CD4-positive, CD25-positive, alpha-beta regulatory T cell (primary cell): ENCODE measurements around the gene PNKP. TPM values are rescaled to one million over a fixed set of nuclear protein-coding genes. Genes with fewer than 3 reads are reported as not detected.

Source experiments
- ATAC-seq, 2 donors: fragments of 150-1000 bp; cut with Tn5 transposase; one replicate each; pipeline ENCODE4 v1.10.0; 2021; ENCODE audit warnings: low read depth in 2 of 2, moderate number of reproducible peaks in 2 of 2, moderate library complexity in 1 of 2
- DNase-seq, 3 donors: peaks; one replicate each; pipeline versions ENCODE4 v3.0.0 to v3.0.0-alpha.2; 2012 to 2022; ENCODE audit warnings: mixed read lengths in 1 of 3
- H3K27ac ChIP-seq: one replicate; pipeline ENCODE4 v1.7.0; 2013; ENCODE audit warnings: mild to moderate bottlenecking, low read length; ENCODE audit not compliant: insufficient read depth, poor library complexity, severe bottlenecking
- H3K27me3 ChIP-seq: one replicate; pipeline ENCODE4 v1.7.0; 2013; ENCODE audit warnings: low read length; ENCODE audit not compliant: control insufficient read depth, insufficient read depth
- H3K36me3 ChIP-seq: one replicate; pipeline ENCODE4 v1.7.0; 2013; ENCODE audit warnings: mild to moderate bottlenecking, low read length, moderate library complexity; ENCODE audit not compliant: control insufficient read depth, insufficient read depth
- H3K4me1 ChIP-seq: 2 replicates; pipeline ENCODE4 v1.7.0; 2013; ENCODE audit warnings: mild to moderate bottlenecking, low read length; ENCODE audit not compliant: insufficient read depth, control insufficient read depth, poor library complexity, severe bottlenecking
- H3K4me3 ChIP-seq: one replicate; pipeline ENCODE4 v1.7.0; 2013; ENCODE audit warnings: low read depth, mild to moderate bottlenecking, low read length, moderate library complexity
- H3K9me3 ChIP-seq, 2 experiments: 1 replicate in 1 of 2; 2 replicates in 1 of 2; pipeline ENCODE4 v1.7.0; 2013; ENCODE audit warnings: low read length in 2 of 2, mild to moderate bottlenecking in 1 of 2, moderate library complexity in 1 of 2; ENCODE audit not compliant: control insufficient read depth in 2 of 2
- H3K27ac Mint-ChIP-seq, 3 donors: one replicate each; pipeline ENCODE4 v1.8.0; 2020 to 2022; ENCODE audit warnings: mild to moderate bottlenecking in 3 of 3, mixed read lengths in 3 of 3, moderate library complexity in 2 of 3
- H3K27me3 Mint-ChIP-seq: one replicate; pipeline ENCODE4 v1.8.0; 2022; ENCODE audit warnings: mild to moderate bottlenecking, mixed read lengths
- H3K36me3 Mint-ChIP-seq: one replicate; pipeline ENCODE4 v1.8.0; 2020; ENCODE audit warnings: mixed read lengths
- H3K4me1 Mint-ChIP-seq, 4 donors: one replicate each; pipeline ENCODE4 v1.8.0; 2020 to 2022; ENCODE audit warnings: mixed read lengths in 4 of 4, mild to moderate bottlenecking in 1 of 4
- H3K4me3 Mint-ChIP-seq, 4 donors: one replicate each; pipeline ENCODE4 v1.8.0; 2020 to 2022; ENCODE audit warnings: mild to moderate bottlenecking in 4 of 4, mixed read lengths in 4 of 4, moderate library complexity in 3 of 4
- H3K9me3 Mint-ChIP-seq, 7 donors: one replicate each; pipeline ENCODE4 v1.8.0; 2020 to 2022; ENCODE audit warnings: mixed read lengths in 7 of 7, mild to moderate bottlenecking in 3 of 7, moderate library complexity in 2 of 7
- polyA plus RNA-seq, 4 donors: library from polyadenylated mRNA; unstranded; fragments of 300-500 nt; fragmentation: Illumina TruSeq; gene quantifications; one replicate each; pipeline ENCODE4 v1.2.3, GENCODE V29; 2021
- total RNA-seq: library from RNA; stranded (reverse); gene quantifications from one replicate; pipeline ENCODE4 v1.2.3, GENCODE V29; 2022

The PNKP gene
- total and polyA plus RNA-seq, 5 donors from 2014 or later = 26.2 to 149 (median 28.4) TPM

DNA sequence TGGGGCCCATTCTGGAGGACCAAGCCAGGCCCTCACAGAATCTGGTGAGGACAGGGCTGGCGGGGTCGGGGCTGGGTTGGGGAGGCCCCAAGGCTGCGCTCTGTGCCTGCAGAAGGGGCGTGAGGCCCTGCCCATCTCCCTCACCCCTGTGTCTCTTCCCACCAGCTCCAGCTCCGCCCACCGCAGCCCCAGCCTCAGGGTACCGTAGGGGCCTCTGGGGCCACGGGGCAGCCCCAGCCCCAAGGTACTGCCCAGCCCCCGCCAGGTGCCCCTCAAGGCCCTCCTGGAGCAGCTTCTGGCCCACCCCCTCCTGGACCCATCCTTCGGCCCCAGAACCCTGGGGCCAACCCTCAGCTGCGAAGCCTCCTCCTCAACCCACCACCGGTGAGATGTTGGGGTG is 31.8 kb downstream of the PNKP start:
- H3K9me3 ChIP-seq = no peaks in the 10 kb centered on the region
- no peaks in the 10 kb centered on the region for H3K4me1 ChIP-seq
- Mint-ChIP-seq H3K36me3 (peaks cover 30% of the 10 kb centered on the region), H3K27me3 (no peaks in the 10 kb centered on the region), H3K4me1 (peaks cover 0 to 3% (median 0%) of the 10 kb centered on the region in 4 donors), H3K27ac (no peak overlapping the region), H3K4me3 (no peak overlapping the region), H3K9me3 (no peaks in the 10 kb centered on the region)
- no peaks in the 10 kb centered on the region for H3K27me3 ChIP-seq
- no peak overlapping the region for H3K4me3 ChIP-seq
- H3K27ac ChIP-seq = no peak overlapping the region
- peaks cover 69% of the 10 kb centered on the region for H3K36me3 ChIP-seq
- DNase-seq (no peak), ATAC-seq (no peak)

- Mint-ChIP-seq H3K4me3 (no peak overlapping the region), H3K4me1 (peaks cover 0 to 3% (median 0%) of the 10 kb centered on the region in 4 donors), H3K36me3 (peaks cover 24% of the 10 kb centered on the region), H3K27ac (no peak overlapping the region), H3K27me3 (no peaks in the 10 kb centered on the region), H3K9me3 (no peaks in the 10 kb centered on the region)
- Histone ChIP-seq H3K4me3 (no peak overlapping the region), H3K36me3 (peaks cover 72% of the 10 kb centered on the region), H3K27me3 (no peaks in the 10 kb centered on the region), H3K9me3 (no peaks in the 10 kb centered on the region), H3K4me1 (no peaks in the 10 kb centered on the region), H3K27ac (no peak overlapping the region)
- DNase-seq (no peak), ATAC-seq (no peak)
These were observed 33.8 kb downstream of the PNKP start for GRCh38 chr19:49833599-49833998.

DNA sequence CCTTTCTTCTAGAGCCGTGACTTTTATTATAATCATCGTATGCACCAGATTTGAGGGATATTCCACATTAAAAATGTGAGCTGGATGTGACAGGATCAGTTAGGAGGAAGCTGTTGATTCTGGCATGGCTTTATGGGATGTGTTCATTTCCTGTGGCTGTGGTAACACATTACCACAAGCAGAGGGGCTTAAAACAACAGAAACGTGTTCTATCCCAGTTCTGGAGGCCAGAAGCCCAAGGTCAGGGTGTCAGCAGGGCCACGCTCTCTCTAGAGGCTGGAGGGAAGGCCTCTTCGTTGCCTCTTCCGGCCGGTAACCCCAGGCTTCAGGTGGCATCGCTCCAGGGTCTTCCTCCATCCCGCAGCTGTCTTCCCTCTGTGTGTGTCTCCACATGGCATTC is 34.8 kb downstream of the PNKP start:
- ATAC-seq = no peak
- peaks cover 70% of the 10 kb centered on the region for H3K36me3 ChIP-seq
- H3K9me3 ChIP-seq = no peaks in the 10 kb centered on the region
- H3K27ac Mint-ChIP-seq = no peak overlapping the region
- H3K4me3 Mint-ChIP-seq = no peak overlapping the region
- no peak for DNase-seq
- H3K4me1 ChIP-seq = no peaks in the 10 kb centered on the region
- peaks cover 0 to 3% (median 0%) of the 10 kb centered on the region in 4 donors for H3K4me1 Mint-ChIP-seq
- no peaks in the 10 kb centered on the region for H3K9me3 Mint-ChIP-seq
- H3K27me3 Mint-ChIP-seq = no peaks in the 10 kb centered on the region
- no peaks in the 10 kb centered on the region for H3K27me3 ChIP-seq
- H3K36me3 Mint-ChIP-seq = peaks cover 23% of the 10 kb centered on the region
- no peak overlapping the region for H3K27ac ChIP-seq
- H3K4me3 ChIP-seq = no peak overlapping the region

- Mint-ChIP-seq H3K27me3 (no peaks in the 10 kb centered on the region), H3K27ac (no peak overlapping the region), H3K4me1 (peaks cover 0 to 7% (median 5%) of the 10 kb centered on the region in 4 donors), H3K36me3 (peaks cover 23% of the 10 kb centered on the region), H3K9me3 (no peaks in the 10 kb centered on the region), H3K4me3 (no peak overlapping the region)
- no peak overlapping the region for H3K27ac ChIP-seq
- H3K27me3 ChIP-seq = no peaks in the 10 kb centered on the region
- no peak overlapping the region for H3K4me3 ChIP-seq
- peaks cover 70% of the 10 kb centered on the region for H3K36me3 ChIP-seq
- DNase-seq = no peak
- ATAC-seq = no peak
- no peaks in the 10 kb centered on the region for H3K9me3 ChIP-seq
- H3K4me1 ChIP-seq = no peaks in the 10 kb centered on the region
These were observed 35.8 kb downstream of the PNKP start for GRCh38 chr19:49831592-49831991.

DNA sequence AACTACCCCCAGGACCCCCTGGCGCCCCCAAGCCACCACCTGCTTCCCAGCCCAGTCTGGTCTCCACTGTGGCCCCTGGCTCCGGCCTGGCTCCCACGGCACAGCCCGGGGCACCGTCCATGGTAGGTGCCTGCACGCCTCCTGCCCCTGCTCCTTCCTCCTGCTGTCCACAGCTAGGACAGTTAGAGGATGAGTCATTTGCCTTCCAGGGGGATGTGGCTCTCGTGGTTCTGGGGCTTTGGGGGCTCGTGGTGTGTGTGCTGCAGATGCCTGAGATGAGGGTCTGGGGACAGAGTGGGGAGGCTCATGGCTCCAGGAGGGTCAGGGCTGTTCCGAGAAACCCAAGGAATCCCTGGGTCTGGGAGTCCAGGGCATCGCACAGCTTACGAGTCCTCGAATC is 36.6 kb downstream of the PNKP start:
- H3K36me3 Mint-ChIP-seq = peaks cover 23% of the 10 kb centered on the region
- no peak overlapping the region for H3K27ac ChIP-seq
- no peaks in the 10 kb centered on the region for H3K27me3 Mint-ChIP-seq
- no peaks in the 10 kb centered on the region for H3K9me3 Mint-ChIP-seq
- no peak overlapping the region for H3K27ac Mint-ChIP-seq
- H3K4me1 Mint-ChIP-seq = peaks cover 0 to 10% (median 5%) of the 10 kb centered on the region in 4 donors
- H3K27me3 ChIP-seq = no peaks in the 10 kb centered on the region
- no peak overlapping the region for H3K4me3 Mint-ChIP-seq
- H3K4me3 ChIP-seq = no peak overlapping the region
- H3K4me1 ChIP-seq = no peaks in the 10 kb centered on the region
- H3K36me3 ChIP-seq = peaks cover 70% of the 10 kb centered on the region
- ATAC-seq (no peak), DNase-seq (no peak)
- H3K9me3 ChIP-seq = no peaks in the 10 kb centered on the region

- no peaks in the 10 kb centered on the region for H3K27me3 ChIP-seq
- peaks cover 61% of the 10 kb centered on the region for H3K36me3 ChIP-seq
- H3K27ac ChIP-seq = no peak overlapping the region
- H3K4me3 ChIP-seq = no peak overlapping the region
- Mint-ChIP-seq H3K36me3 (peaks cover 22% of the 10 kb centered on the region), H3K4me1 (peaks cover 0 to 10% (median 5%) of the 10 kb centered on the region in 4 donors), H3K9me3 (no peaks in the 10 kb centered on the region), H3K4me3 (no peak overlapping the region), H3K27me3 (no peaks in the 10 kb centered on the region), H3K27ac (no peak overlapping the region)
- no peaks in the 10 kb centered on the region for H3K9me3 ChIP-seq
- H3K4me1 ChIP-seq = no peaks in the 10 kb centered on the region
- ATAC-seq (no peak), DNase-seq (no peak)
These were observed 37.7 kb downstream of the PNKP start for GRCh38 chr19:49829721-49830120.

DNA sequence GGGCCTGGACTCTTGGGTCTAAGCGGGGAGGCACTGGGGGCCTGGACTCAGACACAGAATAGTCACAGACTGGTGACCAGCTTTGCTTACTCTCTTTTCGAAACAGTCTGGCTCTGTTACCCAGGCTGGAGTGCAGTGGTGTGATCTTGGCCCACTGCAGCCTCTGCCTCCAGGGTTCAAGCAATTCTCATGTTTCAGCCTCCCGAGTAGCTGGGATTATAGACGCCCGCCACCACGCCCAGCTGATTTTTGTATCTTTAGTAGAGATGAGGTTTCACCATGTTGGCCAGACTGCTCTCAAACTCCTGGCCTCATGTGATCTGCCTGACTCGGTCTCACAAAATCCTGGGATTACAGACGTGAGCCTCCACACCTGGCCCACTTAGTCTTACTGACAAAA is 38.2 kb downstream of the PNKP start:
- no peaks in the 10 kb centered on the region for H3K9me3 ChIP-seq
- no peaks in the 10 kb centered on the region for H3K27me3 ChIP-seq
- Mint-ChIP-seq H3K4me3 (no peak overlapping the region), H3K27ac (no peak overlapping the region), H3K36me3 (peaks cover 19% of the 10 kb centered on the region), H3K4me1 (peaks cover 0 to 10% (median 7%) of the 10 kb centered on the region in 4 donors), H3K27me3 (no peaks in the 10 kb centered on the region), H3K9me3 (no peaks in the 10 kb centered on the region)
- H3K4me1 ChIP-seq = no peaks in the 10 kb centered on the region
- DNase-seq = no peak
- H3K4me3 ChIP-seq = no peak overlapping the region
- H3K36me3 ChIP-seq = peaks cover 56% of the 10 kb centered on the region
- no peak for ATAC-seq
- H3K27ac ChIP-seq = no peak overlapping the region

DNA sequence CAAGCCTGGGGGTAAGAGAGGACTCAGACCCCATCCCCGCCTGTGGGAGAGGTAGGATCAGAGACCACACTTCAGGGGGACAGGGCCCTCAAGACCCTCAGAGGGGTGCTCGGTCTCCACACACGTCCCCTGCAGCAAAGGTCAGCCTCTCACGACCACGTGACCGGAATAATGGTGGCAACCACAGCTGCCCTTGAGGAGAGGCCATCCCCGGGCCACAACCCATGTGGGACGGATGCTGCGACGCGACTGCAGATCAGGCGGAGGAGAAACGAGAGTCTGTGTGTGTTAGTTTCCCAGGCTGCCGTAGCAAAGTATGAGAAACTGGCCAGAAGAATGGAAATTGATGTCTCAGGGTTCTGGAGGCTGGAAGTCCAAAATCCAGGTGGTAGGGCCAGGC is 40.3 kb downstream of the PNKP start:
- Mint-ChIP-seq H3K36me3 (peaks cover 11% of the 10 kb centered on the region), H3K27me3 (no peaks in the 10 kb centered on the region), H3K4me3 (peak overlapping the region in 1 of 4 donors; percentile 52), H3K4me1 (peaks cover 0 to 13% (median 10%) of the 10 kb centered on the region in 4 donors), H3K27ac (no peak overlapping the region), H3K9me3 (no peaks in the 10 kb centered on the region)
- Histone ChIP-seq H3K36me3 (peaks cover 50% of the 10 kb centered on the region), H3K9me3 (no peaks in the 10 kb centered on the region), H3K4me3 (no peak overlapping the region), H3K27me3 (no peaks in the 10 kb centered on the region), H3K27ac (no peak overlapping the region), H3K4me1 (no peaks in the 10 kb centered on the region)
- ATAC-seq = no peak
- no peak for DNase-seq
